NCI-H2196 treated with DMSO at 0.1 percent for 48 hours (cell line): ENCODE data around the gene ELF3.
"Not testable (repeated sequence)": the region's sequence is repeated elsewhere in the genome, so short reads cannot be mapped to it uniquely, and the experiment has no call there.

Experiments
- DNase-seq: peaks from one replicate; lab custom pipeline; 2025; ENCODE audit not compliant: unreplicated experiment; lab: John Stamatoyannopoulos, UW

The ELF3 gene

DNA sequence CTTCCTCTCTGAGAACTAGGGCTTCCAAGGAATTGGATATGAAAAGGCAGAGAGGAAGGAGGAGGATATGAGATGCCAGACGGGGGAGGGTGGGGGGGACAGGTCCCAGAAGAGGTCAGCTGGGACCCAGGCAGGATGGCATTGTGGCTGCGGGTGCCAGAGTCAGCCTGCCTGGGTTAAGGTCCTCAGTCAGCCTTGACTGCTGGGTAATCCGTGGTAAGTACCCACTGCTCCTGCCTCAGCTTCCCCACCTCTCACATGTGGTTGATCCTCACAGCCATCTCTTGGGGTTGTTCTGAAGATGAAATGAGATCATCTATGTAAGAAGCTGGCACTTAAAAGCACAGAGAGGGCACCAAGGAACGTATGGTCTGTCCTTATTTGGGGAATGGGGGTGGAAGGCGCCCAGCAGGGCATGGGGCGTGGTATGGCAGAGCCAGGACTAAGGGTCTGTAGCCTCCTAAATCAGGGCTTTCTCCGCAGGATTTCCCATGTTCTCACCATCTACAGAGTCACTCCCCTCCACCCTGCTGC is 23.8 kb downstream of the ELF3 start:
- DNase-seq = no peak

DNA sequence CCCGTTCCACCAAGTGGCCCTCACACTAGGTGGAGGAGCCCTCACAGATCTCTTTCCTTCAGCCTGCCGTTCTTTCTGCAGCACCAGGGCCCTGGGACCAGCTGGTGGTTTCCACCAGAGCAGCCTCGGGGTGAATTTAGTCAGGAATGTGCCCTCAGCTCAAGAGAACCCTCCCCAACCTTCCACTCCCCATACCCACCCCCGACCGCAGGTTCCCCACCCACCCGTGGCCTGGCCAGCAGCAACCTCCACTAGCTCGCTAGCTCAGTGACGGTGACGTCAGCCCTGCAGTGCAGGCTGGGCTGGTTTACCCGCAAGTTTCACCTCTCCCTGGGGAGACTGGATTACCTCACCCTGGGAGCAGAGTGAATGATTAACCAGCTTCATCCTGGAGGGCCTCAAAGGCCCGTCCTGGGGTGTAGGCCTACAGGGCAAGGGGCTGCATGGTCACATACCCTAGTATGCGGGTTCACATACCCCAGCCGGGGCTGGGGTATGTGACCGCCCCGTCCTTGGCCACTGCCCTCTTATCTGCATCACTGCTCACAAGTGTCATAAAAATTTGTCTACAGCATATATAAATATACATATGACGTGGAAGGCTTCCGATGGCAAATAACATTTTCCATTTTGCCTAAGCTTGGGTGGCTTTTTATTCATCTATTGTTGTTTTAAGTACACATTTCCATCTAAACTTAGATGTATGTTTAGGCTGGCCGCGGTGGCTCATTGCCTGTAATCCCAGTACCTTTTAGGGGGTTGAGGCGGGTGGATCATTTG is 24.5 kb downstream of the ELF3 start:
- DNase-seq = no peak

DNA sequence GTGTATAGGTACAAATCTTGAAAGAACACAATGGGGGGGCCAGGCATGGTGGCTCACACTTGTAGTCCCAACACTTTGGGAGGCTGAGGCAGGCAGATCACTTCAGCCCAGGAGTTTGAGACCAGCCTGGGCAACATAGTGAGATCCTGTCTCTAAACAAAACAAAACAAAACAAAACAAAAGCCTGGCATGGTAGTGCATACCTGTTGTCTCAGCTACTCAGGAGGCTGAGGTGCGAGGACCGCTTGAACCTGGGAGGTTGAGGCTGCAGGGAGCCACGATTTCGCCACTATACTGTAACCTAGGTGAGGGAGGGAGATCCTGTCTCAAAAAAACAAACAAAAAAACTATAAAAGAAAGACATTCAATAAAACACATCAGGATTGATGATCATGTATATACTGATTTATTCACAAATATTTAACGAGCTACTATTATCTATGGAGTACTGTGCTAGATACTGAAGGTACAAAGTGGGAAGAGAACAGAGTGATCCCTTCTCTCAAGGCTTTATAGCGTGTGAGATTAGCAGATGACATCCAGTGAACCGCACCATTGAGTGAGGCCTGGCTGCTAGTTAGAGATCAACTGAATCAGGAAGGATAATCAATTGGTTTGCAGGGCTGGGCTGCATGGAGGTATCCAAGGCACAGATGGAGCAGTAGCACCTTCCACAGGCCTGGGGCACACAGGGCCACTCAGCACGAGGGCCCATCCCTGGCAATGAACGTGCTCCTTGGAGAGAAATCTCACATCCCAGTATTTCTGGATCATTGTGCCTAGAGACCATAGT is 26.4 kb downstream of the ELF3 start:
- no peak for DNase-seq

DNA sequence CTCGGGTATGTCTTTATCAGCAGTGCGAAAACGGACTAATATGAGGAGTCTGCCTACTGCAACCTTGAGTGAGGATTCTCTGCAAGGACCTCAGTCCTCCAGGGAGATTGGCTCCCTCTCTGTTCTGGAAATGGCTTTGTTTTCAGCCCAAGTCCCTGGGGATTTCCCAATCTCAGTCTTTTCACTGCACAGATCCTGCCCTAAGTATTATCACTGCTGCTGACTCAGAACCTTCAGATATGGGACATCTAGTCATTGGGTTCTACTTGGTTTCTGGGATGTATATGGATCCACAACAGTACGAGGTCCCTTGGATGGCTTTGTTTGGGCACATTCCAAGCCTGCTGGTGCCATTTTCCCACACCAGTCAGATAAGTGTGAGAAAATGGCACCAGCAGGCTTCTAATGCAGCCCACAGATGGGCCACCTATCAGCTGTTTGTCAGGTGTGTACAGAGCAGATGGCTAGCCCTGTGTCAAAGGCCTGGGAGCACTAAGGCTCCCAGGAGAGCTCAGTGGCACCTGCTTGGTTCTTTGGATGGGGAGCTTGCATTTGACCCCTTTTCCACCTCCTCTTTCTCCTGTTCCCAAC is 27.4 kb downstream of the ELF3 start:
- no peak for DNase-seq

DNA sequence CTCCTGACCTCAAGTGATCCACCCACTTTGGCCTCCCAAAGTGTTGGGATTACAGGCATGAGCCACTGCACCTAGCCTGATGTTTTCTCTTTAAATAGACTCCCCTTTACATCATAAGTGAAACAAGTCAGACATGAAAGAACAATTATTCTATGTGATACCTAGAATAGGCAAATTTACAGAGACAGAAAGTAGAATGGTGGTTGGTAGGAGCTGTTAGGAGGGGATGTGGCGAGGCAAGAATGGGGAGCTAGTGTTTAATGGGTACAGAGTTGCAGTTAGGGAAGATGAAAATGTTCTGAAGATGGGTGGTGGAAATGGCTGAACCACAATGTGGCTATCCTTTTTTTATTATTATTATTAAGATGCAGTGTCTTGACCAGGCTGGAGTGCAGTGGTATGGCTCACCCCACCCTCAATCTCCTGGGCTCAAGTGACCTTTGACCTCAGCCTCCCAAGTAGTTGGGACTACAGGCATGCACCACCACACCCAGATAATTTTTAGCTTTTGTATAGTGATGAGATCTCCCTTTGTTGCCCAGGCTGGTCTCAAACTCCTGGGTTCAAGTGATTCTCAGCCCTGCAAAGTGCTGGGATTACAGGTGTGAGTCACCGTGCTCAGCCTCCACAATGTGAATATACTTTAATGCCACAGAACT is 28.4 kb downstream of the ELF3 start:
- no peak for DNase-seq

DNA sequence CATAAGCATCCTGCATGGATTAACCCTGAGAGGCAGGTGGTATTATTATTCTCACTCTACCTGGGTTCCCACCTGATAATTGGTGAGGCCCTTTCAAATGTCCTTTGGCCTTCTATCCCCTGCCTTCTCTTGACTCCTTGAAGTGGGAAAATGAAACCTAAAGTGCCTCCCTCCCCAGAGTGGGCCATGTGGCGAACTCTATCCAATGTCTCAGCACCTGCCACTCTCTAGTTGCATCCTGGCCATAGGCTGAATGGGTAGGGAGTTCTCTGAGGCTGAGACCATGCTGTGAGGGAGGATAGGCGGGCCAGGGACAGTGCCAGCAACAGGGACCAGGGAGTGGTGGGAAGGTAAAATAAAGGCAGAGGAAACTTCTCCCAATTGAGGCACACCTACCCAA is 35.3 kb downstream of the ELF3 start:
- DNase-seq = peak; percentile 43

DNA sequence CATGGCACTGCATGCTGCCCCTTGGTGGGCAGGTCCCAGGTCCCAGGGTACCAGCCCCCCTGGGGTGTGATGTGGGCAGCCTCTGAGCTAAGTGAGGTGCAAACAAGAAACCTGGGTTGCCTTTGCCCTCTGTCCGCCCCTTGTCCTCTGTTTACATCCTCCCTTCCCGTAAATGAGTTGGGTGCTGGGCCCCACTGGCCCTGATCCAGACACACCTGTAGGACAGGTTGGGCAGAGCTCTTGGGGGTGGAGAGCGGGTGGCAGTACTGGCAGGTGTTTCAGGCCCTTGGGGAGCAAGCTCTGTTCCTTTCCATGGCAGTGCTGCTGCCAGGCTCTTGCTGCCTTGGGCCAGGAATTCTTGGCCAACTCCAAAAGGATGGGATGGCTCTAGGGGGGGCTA is 35.8 kb downstream of the ELF3 start:
- peak; percentile 91 for DNase-seq

DNA sequence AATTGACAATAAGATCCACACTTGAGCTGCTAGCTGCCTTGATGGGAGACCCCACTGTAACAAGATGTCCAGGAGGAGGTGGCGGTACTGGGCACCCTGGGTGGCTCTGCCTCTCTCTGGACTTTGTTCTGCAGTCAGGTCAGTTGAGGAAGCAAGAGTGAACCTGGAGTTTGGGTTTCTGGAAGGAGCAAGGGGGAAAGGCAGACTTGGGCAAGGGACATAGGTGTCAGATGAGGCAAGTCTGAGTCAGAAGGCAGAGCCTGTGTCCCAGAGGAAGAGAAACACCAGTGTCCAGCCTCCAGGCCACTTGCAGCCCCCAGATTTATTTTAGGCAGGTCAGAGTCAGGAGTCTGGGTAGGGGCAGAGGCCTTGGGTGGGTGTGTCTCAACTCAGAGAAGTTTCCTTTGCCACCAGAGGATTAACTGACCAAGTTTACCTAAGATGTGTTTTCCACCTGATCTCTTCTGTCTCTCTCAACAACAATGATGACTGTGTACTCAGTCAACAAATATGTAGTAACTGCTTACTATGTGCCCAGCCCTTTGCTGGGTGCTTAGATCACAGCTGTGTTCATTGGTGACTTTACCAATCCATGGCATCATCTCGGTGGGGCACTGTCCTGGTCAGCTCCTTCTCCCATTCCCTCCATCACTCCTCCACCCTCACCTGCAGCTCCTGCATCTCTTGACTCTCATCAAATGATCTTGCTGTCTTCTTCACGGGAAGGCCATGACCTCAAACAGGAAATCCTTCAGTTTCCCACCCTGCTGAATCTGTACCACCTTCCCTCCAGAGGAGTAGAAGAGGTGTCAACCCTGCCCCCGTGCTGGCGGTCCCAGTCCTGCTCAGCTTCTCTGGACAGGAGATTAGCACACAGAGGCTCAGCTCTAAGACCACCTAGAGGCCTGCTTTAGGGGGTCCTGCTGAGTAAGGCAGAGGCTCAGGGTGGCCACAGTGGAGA is 36.6 kb downstream of the ELF3 start:
- peak; percentile 41 for DNase-seq

DNA sequence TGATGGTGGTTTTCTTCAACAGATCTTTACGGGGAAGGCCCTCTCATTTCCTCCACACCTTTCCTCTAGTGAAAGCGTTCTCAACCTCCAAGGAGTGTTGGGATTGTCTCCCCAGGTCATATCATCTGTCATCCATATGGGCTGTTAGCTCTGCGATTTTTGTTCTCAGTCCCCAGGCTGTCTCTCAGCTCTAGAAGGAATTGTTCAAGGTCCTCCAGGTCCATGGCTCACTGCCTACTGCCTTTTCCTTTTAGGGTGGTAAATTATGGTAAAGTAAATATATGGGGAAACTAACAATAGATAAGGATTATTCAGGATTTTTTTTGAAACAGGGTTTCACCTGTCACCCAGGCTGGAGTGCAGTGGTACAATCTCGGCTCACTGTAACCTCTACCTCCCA is 37.6 kb downstream of the ELF3 start:
- DNase-seq = no peak

DNA sequence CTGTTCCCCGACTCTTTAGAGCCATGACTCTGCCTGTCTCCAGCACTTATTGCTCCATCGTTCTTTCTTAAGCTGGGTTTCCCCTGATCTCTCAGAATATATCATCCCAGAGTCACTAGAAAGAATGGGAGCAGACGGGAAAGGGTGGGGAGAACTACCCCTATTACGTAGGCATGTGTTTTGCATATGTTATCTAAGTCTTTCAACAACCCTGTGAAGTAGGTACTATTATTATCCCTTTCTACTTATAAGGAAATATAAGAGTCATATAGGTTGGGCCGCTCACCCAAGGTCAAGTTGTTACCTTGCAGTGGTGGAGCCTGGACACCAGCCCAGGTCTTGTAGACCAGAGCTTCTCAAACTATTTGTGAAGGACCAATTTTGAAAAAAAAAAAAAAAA is 38.7 kb downstream of the ELF3 start:
- no peak for DNase-seq

DNA sequence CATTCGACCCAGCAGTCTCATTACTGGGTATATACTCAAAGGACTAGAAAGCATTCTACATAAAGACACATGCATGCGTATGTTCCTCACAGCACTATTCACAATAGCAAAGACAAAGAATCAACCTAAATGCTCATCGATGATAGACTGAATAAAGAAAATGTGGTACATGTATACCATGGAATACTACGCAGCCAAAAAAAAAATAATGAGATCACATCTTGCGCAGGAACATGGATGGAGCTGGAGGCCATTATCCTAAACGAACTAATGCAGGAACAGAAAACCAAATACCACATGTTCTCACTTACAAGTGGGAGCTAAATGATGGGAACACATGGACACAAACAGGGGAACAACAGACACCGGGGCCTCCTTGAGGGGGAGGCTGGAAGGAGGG is 43.7 kb downstream of the ELF3 start:
- DNase-seq = no peak

DNA sequence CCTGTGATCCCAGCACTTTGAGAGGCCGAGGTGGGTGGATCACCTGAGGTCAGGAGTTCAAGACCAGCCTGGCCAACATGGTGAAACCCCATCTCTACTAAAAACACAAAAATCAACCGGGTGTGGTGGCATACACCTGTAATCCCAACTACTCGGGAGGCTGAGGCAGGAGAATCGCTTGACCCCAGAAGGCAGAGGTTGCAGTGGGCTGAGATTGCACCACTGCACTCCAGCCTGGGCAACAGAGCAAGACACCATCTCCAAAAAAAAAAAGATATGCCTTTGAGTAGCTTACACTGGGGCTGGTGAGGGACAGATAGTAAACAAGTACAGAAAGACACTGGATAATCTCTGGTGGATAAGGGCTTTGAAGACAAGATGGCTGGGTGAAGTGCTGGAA is 44.3 kb downstream of the ELF3 start:
- DNase-seq = not testable (repeated sequence)

DNA sequence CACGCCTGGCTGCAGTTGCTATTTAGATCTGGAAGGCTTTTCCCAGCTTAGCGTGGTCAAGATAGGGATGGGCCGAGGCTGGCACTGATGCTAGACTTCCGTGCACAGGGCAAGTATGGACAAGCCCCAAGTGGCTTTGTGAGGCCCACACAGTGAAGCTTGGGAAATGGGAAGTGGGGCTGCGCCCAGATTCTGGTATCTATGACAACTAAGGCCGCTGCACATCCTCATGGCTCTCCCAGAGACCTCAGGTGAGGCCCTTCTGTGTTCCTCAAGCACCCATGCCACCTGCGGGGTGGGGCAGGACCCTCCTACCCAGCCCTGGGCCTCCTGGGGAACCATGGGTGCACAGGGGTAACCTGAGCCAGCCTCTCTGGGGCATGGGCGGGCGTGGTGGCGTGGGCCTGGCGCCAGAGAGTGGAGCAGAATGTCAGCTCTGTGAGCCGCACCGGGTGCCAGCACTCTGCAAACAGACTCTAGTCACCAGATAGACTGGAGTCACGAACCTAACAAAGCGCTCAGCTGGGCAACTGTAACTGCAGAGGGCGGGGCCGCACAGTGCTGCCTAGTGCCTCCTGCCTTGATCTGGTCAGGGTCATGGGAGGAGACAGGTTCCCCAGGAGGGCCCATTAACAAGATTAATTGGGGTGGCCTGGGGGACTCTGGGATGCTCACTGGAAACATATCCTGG is 46.4 kb downstream of the ELF3 start:
- DNase-seq = peak; percentile 99

DNA sequence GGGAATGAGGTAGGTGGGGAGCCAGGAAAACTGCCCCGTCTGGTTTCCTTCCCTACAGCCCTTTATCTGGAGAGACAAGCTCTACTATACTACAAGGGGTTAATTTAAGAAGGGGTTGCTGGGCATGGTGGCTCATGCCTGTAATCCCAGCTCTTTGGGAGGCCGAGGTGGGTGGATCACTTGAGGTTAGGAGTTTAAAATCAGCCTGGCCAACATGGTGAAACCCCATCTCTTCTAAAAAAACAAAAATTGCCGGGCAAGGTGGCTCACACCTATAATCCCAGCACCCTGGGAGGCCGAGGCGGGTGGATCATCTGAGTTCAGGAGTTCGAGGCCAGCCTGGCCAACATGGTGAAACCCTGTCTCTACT is 46.9 kb downstream of the ELF3 start:
- DNase-seq = not testable (repeated sequence)

DNA sequence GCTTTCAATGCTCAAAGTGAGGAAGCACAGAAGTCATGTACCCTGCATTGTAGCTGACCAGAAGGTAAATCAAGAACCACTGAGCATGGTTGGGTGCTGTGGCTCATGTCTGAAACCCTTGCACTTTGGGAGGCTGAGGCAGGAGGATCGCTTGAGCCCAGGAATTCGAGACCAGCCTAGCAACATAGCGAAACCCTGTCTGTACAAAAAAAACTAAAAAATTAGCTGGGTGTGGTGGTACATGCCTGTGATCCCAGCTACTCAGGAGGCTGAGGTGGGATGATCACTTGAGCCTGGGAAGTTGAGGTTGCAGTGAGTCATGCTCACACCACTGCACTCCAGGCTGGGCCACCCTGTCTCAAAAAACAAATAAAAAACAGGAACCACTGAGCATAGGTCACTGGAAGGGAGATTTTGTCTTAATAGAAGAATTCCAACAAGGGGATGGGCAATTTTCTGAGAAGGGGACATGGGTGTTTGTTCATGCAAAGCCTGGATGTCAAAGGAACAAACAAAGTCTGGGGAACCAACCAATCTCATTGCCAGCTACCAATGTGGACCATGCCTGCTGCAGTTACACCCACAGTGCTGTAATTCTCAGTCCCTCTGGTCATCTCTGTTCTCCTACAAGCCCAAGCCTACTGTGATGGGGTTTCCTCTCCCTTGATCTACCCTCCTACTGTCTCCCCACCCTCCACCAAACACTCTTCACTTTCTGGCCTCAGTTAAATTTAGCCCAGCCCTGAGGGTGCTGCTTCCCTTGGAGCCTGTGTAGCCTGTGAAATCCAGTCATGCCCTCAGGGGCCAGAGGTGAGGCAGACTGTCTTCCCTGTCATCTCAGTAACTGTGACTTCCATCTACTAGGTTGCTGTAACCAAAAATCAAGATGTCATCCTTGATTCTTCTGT is 47.9 kb downstream of the ELF3 start:
- DNase-seq = no peak

DNA sequence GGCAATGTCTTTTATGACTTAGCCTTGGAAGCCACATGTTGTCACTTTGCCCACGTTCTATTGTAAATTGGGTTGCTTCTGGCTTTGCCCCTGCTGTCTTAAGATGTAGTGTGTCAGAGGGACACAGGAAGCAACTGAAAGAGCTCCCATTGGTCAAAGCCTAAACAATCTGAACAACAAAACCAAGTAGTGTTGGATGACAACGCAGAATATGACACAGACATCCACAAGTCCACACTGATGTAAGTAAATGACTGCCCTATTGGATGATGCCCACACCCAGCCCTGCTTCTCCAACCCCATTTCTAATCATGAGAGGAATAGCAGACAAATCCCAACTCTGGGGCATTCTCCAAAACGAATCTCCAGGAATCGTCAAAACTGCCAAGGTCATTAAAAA is 50.7 kb downstream of the ELF3 start:
- DNase-seq = no peak

DNA sequence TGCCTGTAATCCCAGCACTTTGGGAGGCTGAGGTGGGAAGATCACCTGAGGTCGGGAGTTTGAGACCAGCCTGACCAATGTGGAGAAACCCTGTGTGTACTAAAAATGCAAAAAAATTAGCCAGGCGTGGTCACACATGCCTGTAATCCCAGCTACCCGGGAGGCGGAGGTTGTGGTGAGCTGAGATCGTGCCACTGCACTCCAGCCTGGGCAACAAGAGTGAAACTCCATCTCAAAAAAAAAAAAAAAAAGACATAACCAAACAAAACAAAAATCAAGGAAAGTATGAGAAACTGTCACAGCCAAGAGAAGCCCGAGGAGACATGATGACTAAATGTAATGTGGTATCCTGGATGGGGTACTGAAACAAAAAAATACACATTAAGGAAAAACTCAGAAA is 51.4 kb downstream of the ELF3 start:
- DNase-seq = not testable (repeated sequence)

DNA sequence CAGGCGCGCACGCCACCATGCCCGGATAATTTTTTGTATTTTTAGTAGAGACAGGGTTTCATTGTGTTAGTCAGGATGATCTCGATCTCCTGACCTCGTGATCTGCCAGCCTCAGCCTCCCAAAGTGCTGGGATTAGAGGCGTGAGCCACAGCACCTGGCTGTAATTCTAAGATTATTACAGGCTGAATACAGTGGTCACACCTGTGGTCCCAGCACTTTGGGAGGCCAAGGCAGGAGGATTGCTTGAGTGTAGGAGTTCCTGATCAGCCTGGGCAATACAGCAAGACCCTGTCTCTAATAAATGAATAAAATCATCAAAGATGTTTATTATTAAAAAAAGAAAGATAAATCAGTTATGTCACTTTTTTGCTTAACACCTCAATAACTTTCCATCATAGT is 52.2 kb downstream of the ELF3 start:
- DNase-seq = not testable (repeated sequence)

DNA sequence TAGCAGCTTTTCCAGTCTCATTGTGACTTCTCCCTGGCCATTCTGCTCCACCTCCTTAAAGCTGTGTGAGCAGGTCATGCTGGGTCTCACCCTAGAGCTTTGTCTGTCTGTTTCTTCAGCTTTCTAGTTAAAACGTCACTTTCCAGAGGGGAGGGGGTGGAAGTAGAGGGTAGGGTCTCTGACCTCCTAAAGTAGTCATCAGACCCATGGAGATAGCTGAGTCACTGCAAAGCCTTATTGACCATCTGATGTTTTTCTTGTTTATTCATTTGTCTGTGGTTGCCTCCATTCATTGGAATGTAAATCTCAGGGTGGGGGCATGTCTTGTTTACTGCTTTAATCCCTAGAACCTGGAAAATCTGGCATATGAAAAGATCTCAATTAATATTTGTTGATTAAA is 52.7 kb downstream of the ELF3 start:
- no peak for DNase-seq
